Brain microvascular endothelial cell (primary cell): ENCODE data around the gene SLC24A3.

Experiments used
- DNase-seq: peaks from one replicate; pipeline ENCODE4 v3.0.0-alpha.2; 2020
- H3K27ac ChIP-seq: fragments of 250-450 bp; sonication (Bioruptor Pico); 2 replicates; pipeline ENCODE4 v1.5.1; 2020; ENCODE audit warnings: mild to moderate bottlenecking, moderate library complexity
- H3K27me3 ChIP-seq: fragments of 250-450 bp; sonication (Bioruptor Pico); replicated peaks from 2 replicates; pipeline ENCODE4 v1.5.1; 2020; ENCODE audit warnings: mild to moderate bottlenecking
- H3K36me3 ChIP-seq: fragments of 250-450 bp; sonication (Bioruptor Pico); replicated peaks from 2 replicates; pipeline ENCODE4 v1.5.1; 2020; ENCODE audit warnings: mild to moderate bottlenecking
- H3K4me3 ChIP-seq: 2 replicates; pipeline ENCODE4 v1.5.1; 2011; ENCODE audit warnings: low read depth, mild to moderate bottlenecking, control low read depth, low read length, moderate library complexity
- in situ Hi-C: cut with HindIII; loops from 2 replicates; pipeline ENCODE4 v1.10.0; 2017; ENCODE audit warnings: low sequenced_read_pairs, low pct_ligation_motif_present
- TF ChIP-seq, protein P1 (sequence below): IDR thresholded peaks from 2 replicates; pipeline ENCODE4 v1.5.1; 2011; ENCODE audit warnings: low read depth, mild to moderate bottlenecking, moderate library complexity, low read length, control low read depth, inconsistent platforms; ENCODE audit errors: missing control alignments

The SLC24A3 gene

DNA sequence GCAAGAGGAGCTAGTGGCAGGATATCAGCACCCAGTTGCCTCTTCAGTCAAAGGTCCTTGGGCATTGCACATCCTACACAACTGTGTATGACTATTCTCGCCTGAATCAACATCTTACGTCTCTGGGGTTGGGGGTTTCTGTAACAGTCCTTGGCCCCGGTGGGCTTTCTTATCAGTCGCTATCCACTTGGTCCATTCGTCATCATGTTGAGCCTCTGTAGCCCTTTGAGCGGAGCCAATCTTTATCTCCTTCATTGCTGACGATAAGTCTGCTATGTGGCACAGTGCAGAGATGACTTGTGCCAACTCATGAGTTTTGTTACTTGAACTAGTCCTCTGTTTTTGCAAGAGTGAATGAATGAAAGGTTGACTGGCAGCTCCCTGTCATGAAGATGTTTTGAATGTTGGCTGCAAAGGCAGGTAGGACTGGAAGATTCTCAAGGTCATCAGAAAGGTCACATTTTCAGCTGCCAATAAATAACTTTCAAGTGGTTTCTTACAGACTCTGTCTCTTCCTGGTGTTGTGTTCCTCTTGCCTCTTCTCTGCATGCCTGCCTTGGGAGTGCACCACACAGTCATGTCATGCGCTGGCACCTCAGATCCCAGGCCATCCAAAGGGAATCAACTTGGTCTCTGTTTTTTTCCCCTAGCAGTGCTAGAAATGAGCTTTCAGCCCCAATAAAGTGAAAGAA, 238.9 kb downstream of the SLC24A3 start:
- Histone ChIP-seq H3K27me3 (no peaks in the 10 kb centered on the region), H3K4me3 (no peak overlapping the region), H3K27ac (no peak overlapping the region), H3K36me3 (no peaks in the 10 kb centered on the region)
- in situ Hi-C loops = no loop called here
- TF ChIP-seq, protein P1, sequence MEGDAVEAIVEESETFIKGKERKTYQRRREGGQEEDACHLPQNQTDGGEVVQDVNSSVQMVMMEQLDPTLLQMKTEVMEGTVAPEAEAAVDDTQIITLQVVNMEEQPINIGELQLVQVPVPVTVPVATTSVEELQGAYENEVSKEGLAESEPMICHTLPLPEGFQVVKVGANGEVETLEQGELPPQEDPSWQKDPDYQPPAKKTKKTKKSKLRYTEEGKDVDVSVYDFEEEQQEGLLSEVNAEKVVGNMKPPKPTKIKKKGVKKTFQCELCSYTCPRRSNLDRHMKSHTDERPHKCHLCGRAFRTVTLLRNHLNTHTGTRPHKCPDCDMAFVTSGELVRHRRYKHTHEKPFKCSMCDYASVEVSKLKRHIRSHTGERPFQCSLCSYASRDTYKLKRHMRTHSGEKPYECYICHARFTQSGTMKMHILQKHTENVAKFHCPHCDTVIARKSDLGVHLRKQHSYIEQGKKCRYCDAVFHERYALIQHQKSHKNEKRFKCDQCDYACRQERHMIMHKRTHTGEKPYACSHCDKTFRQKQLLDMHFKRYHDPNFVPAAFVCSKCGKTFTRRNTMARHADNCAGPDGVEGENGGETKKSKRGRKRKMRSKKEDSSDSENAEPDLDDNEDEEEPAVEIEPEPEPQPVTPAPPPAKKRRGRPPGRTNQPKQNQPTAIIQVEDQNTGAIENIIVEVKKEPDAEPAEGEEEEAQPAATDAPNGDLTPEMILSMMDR = no peak
- DNase-seq = no peak

DNA sequence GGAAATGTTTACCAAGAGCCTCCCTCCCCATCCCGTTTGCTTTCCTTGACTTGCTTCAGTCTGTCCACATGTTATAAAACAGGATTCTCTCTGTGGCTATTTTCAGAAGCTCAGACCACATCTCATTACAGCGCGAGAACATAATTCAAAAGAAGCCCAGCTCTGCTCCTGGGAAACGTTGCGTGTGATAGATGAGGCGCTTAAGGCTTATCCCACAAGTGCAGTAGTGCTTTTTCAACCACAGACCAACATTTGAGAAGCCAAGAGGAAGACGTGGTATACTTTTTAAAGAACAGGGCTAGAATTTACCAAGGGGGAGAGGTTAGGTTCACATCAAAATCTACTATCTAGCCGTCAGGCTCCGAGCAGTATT, 239.5 kb downstream of the SLC24A3 start:
- Histone ChIP-seq H3K36me3 (no peaks in the 10 kb centered on the region), H3K27ac (no peak overlapping the region), H3K27me3 (no peaks in the 10 kb centered on the region), H3K4me3 (no peak overlapping the region)
- in situ Hi-C loops = no loop called here
- TF ChIP-seq, protein P1 = no peak
- no peak for DNase-seq

DNA sequence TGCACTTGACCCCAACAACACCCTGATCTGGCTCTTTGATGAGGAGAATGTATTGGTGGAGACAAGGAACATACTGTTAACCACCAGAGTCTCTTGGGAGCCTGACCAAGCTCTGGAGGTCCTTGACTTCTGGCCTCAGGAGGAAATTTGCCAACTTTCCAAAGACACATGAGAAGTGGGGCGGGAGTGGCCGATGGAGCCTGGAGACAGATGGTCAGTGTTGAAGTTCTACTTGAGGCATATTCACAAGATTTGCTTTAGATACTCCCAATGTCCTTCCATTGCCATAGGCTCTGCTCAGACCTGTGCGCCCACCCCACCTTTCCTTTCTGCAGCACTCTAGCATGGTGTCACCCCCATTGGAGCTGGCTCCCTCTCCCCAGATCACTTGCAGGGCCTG, 241.0 kb downstream of the SLC24A3 start:
- Histone ChIP-seq H3K4me3 (no peak overlapping the region), H3K27ac (no peak overlapping the region), H3K27me3 (no peaks in the 10 kb centered on the region), H3K36me3 (no peaks in the 10 kb centered on the region)
- TF ChIP-seq, protein P1 = no peak
- DNase-seq = no peak
- in situ Hi-C loops = no loop called here

DNA sequence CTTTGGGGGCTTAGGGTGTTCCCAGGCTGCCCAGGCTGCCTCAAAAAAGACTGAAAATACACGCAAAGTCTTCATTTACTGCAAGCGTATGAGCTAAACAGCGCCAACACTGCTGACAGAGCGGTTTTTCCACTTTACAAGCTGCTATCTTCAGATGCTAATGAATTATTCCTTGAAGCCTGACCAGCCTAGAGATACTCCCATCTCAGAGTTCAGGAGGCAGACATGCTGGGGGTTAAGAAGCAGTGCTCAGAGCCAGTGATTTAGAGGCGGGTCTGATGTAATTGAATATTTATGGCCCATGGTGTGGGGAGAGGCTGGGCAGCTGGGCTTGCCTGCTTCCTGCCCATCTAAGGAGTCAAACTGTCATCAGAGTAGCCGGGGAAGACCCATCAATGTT, 241.4 kb downstream of the SLC24A3 start:
- no peak overlapping the region for H3K27ac ChIP-seq
- no peak overlapping the region for H3K4me3 ChIP-seq
- no peaks in the 10 kb centered on the region for H3K36me3 ChIP-seq
- in situ Hi-C loops = no loop called here
- DNase-seq = no peak
- no peaks in the 10 kb centered on the region for H3K27me3 ChIP-seq
- TF ChIP-seq, protein P1 = no peak

DNA sequence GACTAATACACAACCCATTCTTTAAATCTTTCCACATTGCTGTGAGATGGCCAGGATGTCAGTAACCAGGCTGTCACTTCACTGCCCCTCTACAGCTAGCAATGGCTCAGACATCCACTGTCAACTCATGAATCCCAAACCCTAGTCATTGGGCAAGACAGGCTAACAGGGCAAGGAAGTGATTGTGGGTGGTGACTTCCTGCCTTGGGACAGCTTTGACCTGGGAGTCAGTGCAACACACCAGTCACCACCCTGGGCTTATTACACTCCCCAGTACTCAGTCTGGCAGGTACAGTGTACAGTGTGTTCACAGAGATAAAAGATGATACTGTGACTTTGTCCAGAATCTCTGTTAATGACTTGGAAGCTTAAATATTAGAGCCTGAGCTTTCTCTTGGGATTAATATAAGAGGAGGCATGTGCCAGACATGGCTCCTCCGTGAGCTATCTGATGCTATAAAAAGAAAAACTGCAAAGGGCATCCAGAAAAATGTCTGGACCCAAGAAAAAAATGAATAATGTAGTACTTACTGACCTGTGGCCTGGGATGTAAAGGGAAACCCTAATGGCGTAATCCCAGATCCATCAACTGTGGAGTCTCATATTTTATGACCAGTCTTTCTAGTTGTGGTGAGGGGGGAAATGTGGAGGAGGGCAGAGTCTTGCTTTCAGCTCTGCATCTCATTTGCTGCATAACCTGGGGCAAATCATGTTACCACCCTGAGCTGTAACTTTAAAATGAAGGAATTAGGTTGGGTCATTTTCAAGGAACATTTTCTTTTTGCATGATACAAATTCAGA, 244.4 kb downstream of the SLC24A3 start:
- no peak for DNase-seq
- in situ Hi-C loops = no loop called here
- TF ChIP-seq, protein P1 = no peak
- Histone ChIP-seq H3K27ac (no peak overlapping the region), H3K36me3 (no peaks in the 10 kb centered on the region), H3K27me3 (no peaks in the 10 kb centered on the region), H3K4me3 (no peak overlapping the region)
